Measurements from ENCODE around the gene ARTN. TPM values are rescaled to one million over a fixed set of nuclear protein-coding genes. Genes with fewer than 3 reads are reported as not detected.

ARTN gene
- total RNA-seq, 1 experiment from 2014 or later = not detected

GRCh38 chr1:43956234-43956633, 22.6 kb downstream of the ARTN start:
- Histone ChIP-seq H3K27me3 (no peaks in the 10 kb centered on the region), H3K9me3 (no peaks in the 10 kb centered on the region), H3K36me3 (peaks cover 20% of the 10 kb centered on the region), H3K4me3 (no peak overlapping the region)
- no peak for DNase-seq

- H3K4me3 ChIP-seq = no peak overlapping the region
- H3K27me3 ChIP-seq = no peaks in the 10 kb centered on the region
- H3K9me3 ChIP-seq = no peaks in the 10 kb centered on the region
- no peak for DNase-seq
- peaks cover 15% of the 10 kb centered on the region for H3K36me3 ChIP-seq
These were observed 23.9 kb downstream of the ARTN start for GRCh38 chr1:43957407-43958040.

GRCh38 chr1:43958351-43959255, 25.0 kb downstream of the ARTN start:
- H3K9me3 ChIP-seq = no peaks in the 10 kb centered on the region
- H3K27me3 ChIP-seq = no peaks in the 10 kb centered on the region
- no peak for DNase-seq
- H3K36me3 ChIP-seq = peaks cover 15% of the 10 kb centered on the region
- H3K4me3 ChIP-seq = no peak overlapping the region

GRCh38 chr1:43960798-43961197, 27.2 kb downstream of the ARTN start:
- Histone ChIP-seq H3K27me3 (no peaks in the 10 kb centered on the region), H3K9me3 (no peaks in the 10 kb centered on the region), H3K4me3 (no peak overlapping the region), H3K36me3 (peaks cover 15% of the 10 kb centered on the region)
- no peak for DNase-seq

- no peak for DNase-seq
- no peak overlapping the region for H3K4me3 ChIP-seq
- H3K9me3 ChIP-seq = no peaks in the 10 kb centered on the region
- peaks cover 13% of the 10 kb centered on the region for H3K36me3 ChIP-seq
- no peaks in the 10 kb centered on the region for H3K27me3 ChIP-seq
These were observed 28.1 kb downstream of the ARTN start for GRCh38 chr1:43961692-43962091.

GRCh38 chr1:43962324-43962723, 28.7 kb downstream of the ARTN start:
- Histone ChIP-seq H3K27me3 (no peaks in the 10 kb centered on the region), H3K9me3 (no peaks in the 10 kb centered on the region), H3K36me3 (peaks cover 11% of the 10 kb centered on the region), H3K4me3 (no peak overlapping the region)
- DNase-seq = no peak

- no peaks in the 10 kb centered on the region for H3K9me3 ChIP-seq
- H3K27me3 ChIP-seq = no peaks in the 10 kb centered on the region
- peaks cover 5% of the 10 kb centered on the region; the same call in 1 of the 2 replicates for H3K36me3 ChIP-seq
- H3K4me3 ChIP-seq = no peak overlapping the region
- DNase-seq = no peak
These were observed 29.4 kb downstream of the ARTN start for GRCh38 chr1:43963006-43963405.

GRCh38 chr1:43963890-43964289, 30.3 kb downstream of the ARTN start:
- no peak for DNase-seq
- H3K9me3 ChIP-seq = no peaks in the 10 kb centered on the region
- no peak overlapping the region for H3K4me3 ChIP-seq
- H3K36me3 ChIP-seq = peaks cover 3% of the 10 kb centered on the region; the same call in 1 of the 2 replicates
- no peaks in the 10 kb centered on the region for H3K27me3 ChIP-seq

- no peaks in the 10 kb centered on the region for H3K27me3 ChIP-seq
- no peak for DNase-seq
- H3K4me3 ChIP-seq = no peak overlapping the region
- H3K36me3 ChIP-seq = peaks cover 2% of the 10 kb centered on the region
- no peaks in the 10 kb centered on the region for H3K9me3 ChIP-seq
These were observed 31.7 kb downstream of the ARTN start for GRCh38 chr1:43965316-43965715.

GRCh38 chr1:43968348-43968948, 34.8 kb downstream of the ARTN start:
- no peak overlapping the region for H3K4me3 ChIP-seq
- no peak for DNase-seq
- H3K9me3 ChIP-seq = no peaks in the 10 kb centered on the region
- H3K36me3 ChIP-seq = peaks cover 22% of the 10 kb centered on the region
- H3K27me3 ChIP-seq = no peaks in the 10 kb centered on the region

GRCh38 chr1:43969416-43969745, 35.8 kb downstream of the ARTN start:
- Histone ChIP-seq H3K4me3 (peak overlapping the region; percentile 100), H3K27me3 (no peaks in the 10 kb centered on the region), H3K36me3 (peaks cover 22% of the 10 kb centered on the region), H3K9me3 (no peaks in the 10 kb centered on the region)
- no peak for DNase-seq

- Histone ChIP-seq H3K9me3 (no peaks in the 10 kb centered on the region), H3K36me3 (peaks cover 22% of the 10 kb centered on the region), H3K4me3 (peak within 1 kb of the TSS; percentile 100), H3K27me3 (no peaks in the 10 kb centered on the region)
- DNase-seq = peak; percentile 98
These were observed 36.3 kb downstream of the ARTN start, which contains the start of gene DPH2 for GRCh38 chr1:43969746-43970466. Gene DPH2 (plus strand): TSS chr1:43970010. CDS start chr1:43970176, 166 bp downstream.

GRCh38 chr1:43970502-43970901, 36.9 kb downstream of the ARTN start:
- Histone ChIP-seq H3K36me3 (peaks cover 22% of the 10 kb centered on the region), H3K27me3 (no peaks in the 10 kb centered on the region), H3K9me3 (no peaks in the 10 kb centered on the region), H3K4me3 (peak overlapping the region; percentile 100)
- no peak for DNase-seq

- H3K9me3 ChIP-seq = no peaks in the 10 kb centered on the region
- peaks cover 22% of the 10 kb centered on the region for H3K36me3 ChIP-seq
- H3K4me3 ChIP-seq = peak overlapping the region; percentile 100
- DNase-seq = no peak
- H3K27me3 ChIP-seq = no peaks in the 10 kb centered on the region
These were observed 37.3 kb downstream of the ARTN start for GRCh38 chr1:43970911-43971310.

GRCh38 chr1:43971336-43971980, 37.9 kb downstream of the ARTN start:
- Histone ChIP-seq H3K9me3 (no peaks in the 10 kb centered on the region), H3K4me3 (no peak overlapping the region), H3K27me3 (no peaks in the 10 kb centered on the region), H3K36me3 (peaks cover 25% of the 10 kb centered on the region)
- DNase-seq = no peak

- H3K4me3 ChIP-seq = peak overlapping the region; percentile 76
- no peaks in the 10 kb centered on the region for H3K9me3 ChIP-seq
- peak; percentile 36 for DNase-seq
- peaks cover 44% of the 10 kb centered on the region for H3K36me3 ChIP-seq
- no peaks in the 10 kb centered on the region for H3K27me3 ChIP-seq
These were observed 40.4 kb downstream of the ARTN start for GRCh38 chr1:43973981-43974442.

All from MG63 (cell line).